Neural progenitor cell (in vitro differentiated cells): ENCODE measurements around the gene ABHD3. TPM values are rescaled to one million over a fixed set of nuclear protein-coding genes. Genes with fewer than 3 reads are reported as not detected.
"Not testable (repeated sequence)": the region's sequence is repeated elsewhere in the genome, so short reads cannot be mapped to it uniquely, and the experiment has no call there.

Experiments
- DNase-seq: peaks from one replicate; pipeline ENCODE4 v3.0.0-alpha.2; 2016; ENCODE audit warnings: low spot score
- H2AFZ ChIP-seq: fragments of 200-600 bp; sonication (generic); replicated peaks from 2 replicates; pipeline ENCODE4 v1.6.1; 2016; ENCODE audit warnings: antibody characterized with exemption
- H3F3A ChIP-seq: fragments of 200-600 bp; sonication (generic); 2 replicates; pipeline ENCODE4 v1.6.1; 2016; ENCODE audit warnings: antibody characterized with exemption, low read depth
- H3K27ac ChIP-seq: fragments of 200-600 bp; sonication (generic); 2 replicates; pipeline ENCODE4 v1.5.1; 2016; ENCODE audit warnings: mild to moderate bottlenecking
- H3K27me3 ChIP-seq: fragments of 200-600 bp; sonication (generic); 2 replicates; pipeline ENCODE4 v1.6.1; 2016; ENCODE audit warnings: mild to moderate bottlenecking, moderate library complexity
- H3K36me3 ChIP-seq: fragments of 200-600 bp; sonication (generic); 2 replicates; pipeline ENCODE4 v1.5.1; 2016
- H3K4me1 ChIP-seq: fragments of 200-600 bp; sonication (generic); 2 replicates; pipeline ENCODE4 v1.6.1; 2016; ENCODE audit warnings: mixed run types
- H3K4me2 ChIP-seq: fragments of 200-600 bp; sonication (generic); 2 replicates; pipeline ENCODE4 v1.6.1; 2016
- H3K4me3 ChIP-seq: fragments of 200-600 bp; sonication (generic); 2 replicates; pipeline ENCODE4 v1.5.1; 2016
- H3K79me2 ChIP-seq: fragments of 200-600 bp; sonication (generic); 2 replicates; pipeline ENCODE4 v1.6.1; 2016; ENCODE audit warnings: low read depth
- H3K9ac ChIP-seq: fragments of 200-600 bp; sonication (generic); 2 replicates; pipeline ENCODE4 v1.6.1; 2016
- H3K9me3 ChIP-seq: fragments of 200-600 bp; sonication (generic); 2 replicates; pipeline ENCODE4 v1.5.1; 2016; ENCODE audit warnings: low read depth
- H4K20me1 ChIP-seq: fragments of 200-600 bp; sonication (generic); 2 replicates; pipeline ENCODE4 v1.6.1; 2016; ENCODE audit warnings: low read depth
- H3K27ac Mint-ChIP-seq: 3 replicates; pipeline ENCODE4 v1.8.0; 2021; ENCODE audit warnings: mixed read lengths
- H3K27me3 Mint-ChIP-seq: 2 replicates; pipeline ENCODE4 v1.8.0; 2022; ENCODE audit warnings: low read depth, mild to moderate bottlenecking, inconsistent platforms, moderate library complexity, mixed read lengths; ENCODE audit not compliant: insufficient read depth
- H3K36me3 Mint-ChIP-seq: 3 replicates; pipeline ENCODE4 v1.8.0; 2021; ENCODE audit warnings: mixed read lengths
- H3K4me1 Mint-ChIP-seq: 3 replicates; pipeline ENCODE4 v1.8.0; 2021; ENCODE audit warnings: mixed read lengths
- H3K4me3 Mint-ChIP-seq: 3 replicates; pipeline ENCODE4 v1.8.0; 2021; ENCODE audit warnings: mild to moderate bottlenecking, moderate library complexity, mixed read lengths
- H3K9me3 Mint-ChIP-seq: 3 replicates; pipeline ENCODE4 v1.8.0; 2020; ENCODE audit warnings: mixed read lengths
- CTCF ChIP-seq: fragments of 200-600 bp; sonication (generic); IDR thresholded peaks from 2 replicates; pipeline ENCODE4 v1.5.1; 2017; ENCODE audit warnings: antibody characterized with exemption, mild to moderate bottlenecking
- EZH2 ChIP-seq: fragments of 200-600 bp; sonication (generic); IDR thresholded peaks from 2 replicates; pipeline ENCODE4 v1.6.1; 2017; ENCODE audit warnings: antibody characterized with exemption, mild to moderate bottlenecking, moderate library complexity
- EZH2phosphoT487 ChIP-seq: fragments of 200-600 bp; sonication (generic); IDR thresholded peaks from 2 replicates; pipeline ENCODE4 v1.6.1; 2017; ENCODE audit warnings: antibody characterized with exemption
- total RNA-seq: library from RNA; depleted of rRNA; stranded (reverse); fragments of >200 nt; gene quantifications from 2 replicates; pipeline ENCODE4 v1.2.3, GENCODE V29; 2015; ENCODE audit warnings: low replicate concordance

Gene ABHD3
- total RNA-seq, 1 donor from 2014 or later = 21.0 TPM

- Mint-ChIP-seq H3K4me3 (no peak overlapping the region), H3K9me3 (no peaks in the 10 kb centered on the region), H3K27ac (no peak overlapping the region), H3K36me3 (peaks cover 10% of the 10 kb centered on the region), H3K27me3 (no peaks in the 10 kb centered on the region), H3K4me1 (no peaks in the 10 kb centered on the region)
- H3K4me3 ChIP-seq = no peak overlapping the region
- H3K4me2 ChIP-seq = no peak overlapping the region
- peaks cover 4% of the 10 kb centered on the region for H3F3A ChIP-seq
- no peaks in the 10 kb centered on the region for H3K27me3 ChIP-seq
- no peak overlapping the region for H3K27ac ChIP-seq
- no peaks in the 10 kb centered on the region for H3K4me1 ChIP-seq
- H3K9me3 ChIP-seq = no peaks in the 10 kb centered on the region
- no peak overlapping the region for H3K9ac ChIP-seq
- H2AFZ ChIP-seq = no peak overlapping the region
- H3K36me3 ChIP-seq = no peaks in the 10 kb centered on the region
- no peak for DNase-seq
- H4K20me1 ChIP-seq = no peaks in the 10 kb centered on the region
- TF ChIP-seq CTCF (no peak), EZH2 (no peak), EZH2phosphoT487 (no peak)
- no peaks in the 10 kb centered on the region for H3K79me2 ChIP-seq
Observed at GRCh38 chr18:21653361-21653760, 51.2 kb downstream of the ABHD3 start.

GRCh38 chr18:21652073-21652472 lies 52.5 kb downstream of the ABHD3 start:
- no peaks in the 10 kb centered on the region for H4K20me1 ChIP-seq
- Mint-ChIP-seq H3K4me3 (no peak overlapping the region), H3K27me3 (no peaks in the 10 kb centered on the region), H3K36me3 (peaks cover 9% of the 10 kb centered on the region), H3K4me1 (no peaks in the 10 kb centered on the region), H3K9me3 (no peaks in the 10 kb centered on the region), H3K27ac (no peak overlapping the region)
- H3K27ac ChIP-seq = no peak overlapping the region
- H3K4me1 ChIP-seq = no peaks in the 10 kb centered on the region
- no peaks in the 10 kb centered on the region for H3K27me3 ChIP-seq
- no peaks in the 10 kb centered on the region for H3K79me2 ChIP-seq
- H3K4me2 ChIP-seq = no peak overlapping the region
- peaks cover 4% of the 10 kb centered on the region for H3F3A ChIP-seq
- TF ChIP-seq EZH2 = no peak
- no peak for TF ChIP-seq CTCF
- TF ChIP-seq EZH2phosphoT487 = no peak
- no peak for DNase-seq
- no peak overlapping the region for H2AFZ ChIP-seq
- H3K9me3 ChIP-seq = no peaks in the 10 kb centered on the region
- H3K9ac ChIP-seq = no peak overlapping the region
- H3K4me3 ChIP-seq = no peak overlapping the region
- H3K36me3 ChIP-seq = no peaks in the 10 kb centered on the region

- H3F3A ChIP-seq = peaks cover 4% of the 10 kb centered on the region
- no peaks in the 10 kb centered on the region for H4K20me1 ChIP-seq
- Mint-ChIP-seq H3K27me3 (peaks cover 2% of the 10 kb centered on the region), H3K27ac (no peak overlapping the region), H3K4me1 (no peaks in the 10 kb centered on the region), H3K9me3 (no peaks in the 10 kb centered on the region), H3K4me3 (no peak overlapping the region), H3K36me3 (peaks cover 6% of the 10 kb centered on the region)
- H3K9me3 ChIP-seq = no peaks in the 10 kb centered on the region
- no peaks in the 10 kb centered on the region for H3K79me2 ChIP-seq
- no peak overlapping the region for H2AFZ ChIP-seq
- TF ChIP-seq CTCF (no peak), EZH2phosphoT487 (no peak), EZH2 (no peak)
- H3K4me3 ChIP-seq = no peak overlapping the region
- H3K4me2 ChIP-seq = no peak overlapping the region
- H3K4me1 ChIP-seq = no peaks in the 10 kb centered on the region
- H3K27me3 ChIP-seq = no peaks in the 10 kb centered on the region
- H3K36me3 ChIP-seq = no peaks in the 10 kb centered on the region
- no peak overlapping the region for H3K9ac ChIP-seq
- no peak for DNase-seq
- no peak overlapping the region for H3K27ac ChIP-seq
Observed at GRCh38 chr18:21650311-21650710, 54.3 kb downstream of the ABHD3 start.

- H3K27ac Mint-ChIP-seq, H2AFZ ChIP-seq, H3K4me1 Mint-ChIP-seq, H3K4me3 ChIP-seq, H3K9ac ChIP-seq, H3K4me3 Mint-ChIP-seq, H3K27ac ChIP-seq, H3K9me3 ChIP-seq, H3K4me1 ChIP-seq, H4K20me1 ChIP-seq, DNase-seq, H3K27me3 Mint-ChIP-seq, H3K36me3 ChIP-seq, H3K27me3 ChIP-seq, H3K4me2 ChIP-seq, H3K79me2 ChIP-seq, H3K9me3 Mint-ChIP-seq: not testable (repeated sequence)
- H3F3A ChIP-seq = peaks cover 21% of the 10 kb centered on the region
- H3K36me3 Mint-ChIP-seq = peaks cover 12% of the 10 kb centered on the region
Observed at GRCh38 chr18:21640375-21640774, 64.2 kb downstream of the ABHD3 start.
